Measurements from ENCODE around the gene SHC3. TPM values are rescaled to one million over a fixed set of nuclear protein-coding genes. Genes with fewer than 3 reads are reported as not detected.

SHC3 gene
- total RNA-seq, 3 donors from 2014 or later (not counting 1 experiment from before 2014, with no cell fraction given): 0.02 to 0.09 (median 0.08) TPM

DNA sequence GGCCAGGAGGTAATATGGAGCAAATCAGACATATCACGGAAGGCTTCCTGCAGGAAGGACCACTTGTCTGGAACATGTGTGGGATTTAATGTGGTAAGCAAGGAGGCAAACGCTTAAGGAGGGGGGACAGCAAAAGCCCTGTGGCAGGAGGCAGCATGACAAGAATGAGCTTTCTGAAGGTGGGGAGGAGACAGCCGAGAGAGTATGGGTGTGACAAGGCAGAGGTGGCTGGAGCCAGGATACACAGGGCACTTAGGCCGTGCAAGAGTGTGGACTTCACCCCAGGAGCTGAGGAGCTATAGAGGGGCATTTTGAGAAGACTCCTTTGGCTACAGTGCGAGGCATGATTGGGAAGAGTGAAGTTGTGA lies 201.7 kb downstream of the SHC3 start:
- no peaks in the 10 kb centered on the region for H3K27me3 ChIP-seq (ENCODE audit: control insufficient read depth, insufficient read depth, low read length)
- no peaks in the 10 kb centered on the region for H3K9me3 Mint-ChIP-seq
- no peak for ATAC-seq
- no peak for DNase-seq
- no peak overlapping the region for H3K4me3 ChIP-seq (ENCODE audit: low read length)
- H3K27ac ChIP-seq (ENCODE audit: low read length): no peak overlapping the region
- intact Hi-C loops (cut with micrococcal nuclease): no loop called here
- peaks cover 0 to 10% of the 10 kb centered on the region in 2 donors for H3K27me3 Mint-ChIP-seq (ENCODE audit: low read depth in 2 of 2)
- H3K27ac Mint-ChIP-seq: no peak overlapping the region
- H3K36me3 ChIP-seq (ENCODE audit: control insufficient read depth, insufficient read depth, low read length): no peaks in the 10 kb centered on the region
- H3K4me1 ChIP-seq (ENCODE audit: control insufficient read depth, insufficient read depth, low read length): no peaks in the 10 kb centered on the region
- no peaks in the 10 kb centered on the region for H3K4me1 Mint-ChIP-seq
- H3K9me3 ChIP-seq (ENCODE audit: control insufficient read depth, insufficient read depth, low read length): no peaks in the 10 kb centered on the region
- TF ChIP-seq, protein P1, sequence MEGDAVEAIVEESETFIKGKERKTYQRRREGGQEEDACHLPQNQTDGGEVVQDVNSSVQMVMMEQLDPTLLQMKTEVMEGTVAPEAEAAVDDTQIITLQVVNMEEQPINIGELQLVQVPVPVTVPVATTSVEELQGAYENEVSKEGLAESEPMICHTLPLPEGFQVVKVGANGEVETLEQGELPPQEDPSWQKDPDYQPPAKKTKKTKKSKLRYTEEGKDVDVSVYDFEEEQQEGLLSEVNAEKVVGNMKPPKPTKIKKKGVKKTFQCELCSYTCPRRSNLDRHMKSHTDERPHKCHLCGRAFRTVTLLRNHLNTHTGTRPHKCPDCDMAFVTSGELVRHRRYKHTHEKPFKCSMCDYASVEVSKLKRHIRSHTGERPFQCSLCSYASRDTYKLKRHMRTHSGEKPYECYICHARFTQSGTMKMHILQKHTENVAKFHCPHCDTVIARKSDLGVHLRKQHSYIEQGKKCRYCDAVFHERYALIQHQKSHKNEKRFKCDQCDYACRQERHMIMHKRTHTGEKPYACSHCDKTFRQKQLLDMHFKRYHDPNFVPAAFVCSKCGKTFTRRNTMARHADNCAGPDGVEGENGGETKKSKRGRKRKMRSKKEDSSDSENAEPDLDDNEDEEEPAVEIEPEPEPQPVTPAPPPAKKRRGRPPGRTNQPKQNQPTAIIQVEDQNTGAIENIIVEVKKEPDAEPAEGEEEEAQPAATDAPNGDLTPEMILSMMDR (IDR thresholded peaks at IDR 0.05): no peak
- no peak overlapping the region for H3K4me3 Mint-ChIP-seq
- whole genome bisulfite sequencing (ENCODE audit: insufficient coverage): 84% methylated on average over 5 of the region's 5 CpGs
- H3K36me3 Mint-ChIP-seq: no peaks in the 10 kb centered on the region

DNA sequence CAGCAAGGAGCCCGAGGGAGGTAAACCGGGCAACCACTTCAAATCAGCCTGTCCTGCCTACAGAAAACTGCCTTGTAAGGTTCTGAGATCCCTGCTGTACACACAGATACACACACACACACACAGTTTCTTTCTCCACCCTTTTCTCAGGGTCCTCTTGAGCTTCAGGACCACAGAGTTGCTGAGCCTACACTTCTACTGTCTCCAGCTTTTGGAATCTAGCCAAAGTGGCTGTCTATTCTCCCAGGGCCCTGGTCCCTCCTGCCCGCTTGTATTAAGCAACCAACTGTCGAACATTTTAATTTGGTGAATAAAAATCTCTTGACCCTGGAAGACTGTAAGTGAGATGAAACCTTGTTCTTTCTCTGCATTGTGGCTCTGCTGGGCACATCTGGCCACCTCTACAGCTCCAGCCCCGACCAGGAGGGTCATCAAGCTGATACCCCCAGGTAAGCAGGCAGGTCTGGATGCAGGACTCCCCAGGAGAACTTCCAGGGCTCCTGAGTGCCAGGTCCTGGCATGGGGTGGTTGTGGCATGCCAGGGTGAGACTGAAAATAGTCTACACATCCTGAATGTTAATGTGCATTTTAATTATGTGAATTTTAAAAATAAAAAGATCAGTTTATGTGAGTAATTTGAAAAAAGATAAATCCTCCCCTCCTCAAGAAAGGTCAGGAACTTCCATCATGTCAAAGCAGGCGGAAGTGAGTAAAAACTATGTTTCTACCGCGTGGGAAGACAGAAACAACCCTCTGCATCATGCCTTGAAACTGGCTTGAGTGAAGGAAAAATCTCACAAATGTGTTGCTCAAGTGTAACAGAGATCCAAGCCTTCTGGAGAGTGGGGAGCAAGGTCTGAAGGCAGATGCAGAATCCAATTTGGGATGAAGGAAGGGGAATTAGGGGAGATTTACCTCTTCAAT lies 202.4 kb downstream of the SHC3 start:
- no peak overlapping the region for H3K4me3 ChIP-seq (ENCODE audit: low read length)
- no peaks in the 10 kb centered on the region for H3K27me3 ChIP-seq (ENCODE audit: control insufficient read depth, insufficient read depth, low read length)
- H3K36me3 Mint-ChIP-seq: no peaks in the 10 kb centered on the region
- H3K4me1 Mint-ChIP-seq: no peaks in the 10 kb centered on the region
- H3K27ac ChIP-seq (ENCODE audit: low read length): no peak overlapping the region
- peaks cover 0 to 10% of the 10 kb centered on the region in 2 donors for H3K27me3 Mint-ChIP-seq (ENCODE audit: low read depth in 2 of 2)
- ATAC-seq: no peak
- no peak overlapping the region for H3K27ac Mint-ChIP-seq
- H3K4me3 Mint-ChIP-seq: no peak overlapping the region
- intact Hi-C loops (cut with micrococcal nuclease): no loop called here
- no peaks in the 10 kb centered on the region for H3K4me1 ChIP-seq (ENCODE audit: control insufficient read depth, insufficient read depth, low read length)
- WGBS (ENCODE audit: insufficient coverage): 76% methylated on average over 8 of the region's 8 CpGs
- TF ChIP-seq, protein P1 (IDR thresholded peaks at IDR 0.05): no peak
- no peak for DNase-seq
- H3K9me3 ChIP-seq (ENCODE audit: control insufficient read depth, insufficient read depth, low read length): no peaks in the 10 kb centered on the region
- H3K9me3 Mint-ChIP-seq: no peaks in the 10 kb centered on the region
- no peaks in the 10 kb centered on the region for H3K36me3 ChIP-seq (ENCODE audit: control insufficient read depth, insufficient read depth, low read length)

DNA sequence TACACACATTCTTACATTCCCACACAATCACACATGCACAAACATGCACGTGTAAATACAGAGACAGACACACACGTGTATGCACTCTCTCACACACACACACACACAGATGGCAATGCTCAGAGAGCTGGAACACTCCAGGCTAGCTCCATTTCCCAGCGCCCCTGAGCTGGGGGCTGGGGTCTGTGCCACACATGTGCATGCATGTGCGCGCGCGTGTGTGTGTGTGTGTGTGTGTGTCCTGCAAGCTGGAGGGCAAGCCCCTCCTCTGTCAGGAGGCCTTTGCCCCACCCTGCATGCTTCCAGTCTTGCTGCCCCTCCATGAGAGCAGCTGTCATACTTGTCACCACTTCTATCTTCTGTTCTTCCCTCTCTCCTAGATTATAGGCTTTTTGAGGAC lies 204.0 kb downstream of the SHC3 start:
- Histone ChIP-seq H3K36me3 (ENCODE audit: control insufficient read depth, insufficient read depth, low read length) (no peaks in the 10 kb centered on the region), H3K27ac (ENCODE audit: low read length) (no peak overlapping the region), H3K4me1 (ENCODE audit: control insufficient read depth, insufficient read depth, low read length) (no peaks in the 10 kb centered on the region), H3K9me3 (ENCODE audit: control insufficient read depth, insufficient read depth, low read length) (no peaks in the 10 kb centered on the region), H3K4me3 (ENCODE audit: low read length) (no peak overlapping the region), H3K27me3 (ENCODE audit: control insufficient read depth, insufficient read depth, low read length) (no peaks in the 10 kb centered on the region)
- intact Hi-C loops (cut with micrococcal nuclease): no loop called here
- H3K36me3 Mint-ChIP-seq: no peaks in the 10 kb centered on the region
- no peak overlapping the region for H3K4me3 Mint-ChIP-seq
- H3K27ac Mint-ChIP-seq: no peak overlapping the region
- WGBS (ENCODE audit: insufficient coverage): 85% methylated on average over 7 of the region's 7 CpGs
- DNase-seq (no peak), ATAC-seq (no peak)
- no peaks in the 10 kb centered on the region for H3K4me1 Mint-ChIP-seq
- H3K27me3 Mint-ChIP-seq (ENCODE audit: low read depth in 2 of 2): peaks cover 0 to 10% of the 10 kb centered on the region in 2 donors
- H3K9me3 Mint-ChIP-seq: no peaks in the 10 kb centered on the region
- TF ChIP-seq, protein P1 (IDR thresholded peaks at IDR 0.05): no peak

Measured in natural killer cell (primary cell).